Upper lobe of left lung (tissue), 6 donors: ENCODE results near the gene UBAC2. TPM values are rescaled to one million over a fixed set of nuclear protein-coding genes. Genes with fewer than 3 reads are reported as not detected.

Experiments
- ATAC-seq, 2 donors: fragments of 200-7000 bp; cut with Tn5 transposase; one replicate each; pipeline ENCODE4 v1.9.1; 2022; ENCODE audit warnings: mild to moderate bottlenecking in 2 of 2, moderate library complexity in 2 of 2; ENCODE audit not compliant: low FRiP score in 2 of 2
- DNase-seq, 2 donors: peaks; one replicate each; pipeline ENCODE4 v3.0.0-alpha.2; 2019 to 2020
- H3K27ac ChIP-seq, 4 donors: fragments of 200-600 bp; sonication (generic); one replicate each; pipeline ENCODE4 v1.5.1; 2016 to 2019
- H3K27me3 ChIP-seq, 4 donors: fragments of 200-600 bp; sonication (generic); one replicate each; pipeline ENCODE4 v1.5.1; 2017 to 2019
- H3K36me3 ChIP-seq, 4 donors: fragments of 200-600 bp; sonication (generic); one replicate each; pipeline ENCODE4 v1.5.1; 2016 to 2019
- H3K4me1 ChIP-seq, 4 donors: fragments of 200-600 bp; sonication (generic); one replicate each; pipeline ENCODE4 v1.5.1; 2018 to 2019
- H3K4me3 ChIP-seq, 4 donors: fragments of 200-600 bp; sonication (generic); one replicate each; pipeline ENCODE4 v1.5.1; 2017 to 2019; ENCODE audit warnings: mild to moderate bottlenecking in 2 of 4, moderate library complexity in 1 of 4
- H3K9me3 ChIP-seq, 4 donors: fragments of 200-600 bp; sonication (generic); one replicate each; pipeline ENCODE4 v1.5.1; 2018 to 2019
- CTCF ChIP-seq, 6 experiments: fragments of 450-650 bp in 4 of 6; fragments of 200-600 bp in 2 of 6; sonication (generic) in 2 of 6; IDR thresholded peaks; one replicate each; pipeline ENCODE4 v1.5.1; 2016 to 2019; ENCODE audit warnings: antibody characterized with exemption in 6 of 6
- EP300 ChIP-seq, 4 donors: sonication (generic); formaldehyde crosslinking; IDR thresholded peaks; one replicate each; pipeline ENCODE4 v1.5.1; 2017; ENCODE audit warnings: antibody characterized with exemption in 4 of 4, control low read depth in 2 of 4
- POLR2A ChIP-seq, 4 donors: fragments of 450-650 bp; IDR thresholded peaks; one replicate each; pipeline ENCODE4 v1.5.1; 2016 to 2017; ENCODE audit warnings: antibody characterized with exemption in 4 of 4, mild to moderate bottlenecking in 2 of 4
- POLR2AphosphoS5 ChIP-seq, 2 donors: sonication (generic); formaldehyde crosslinking; IDR thresholded peaks; one replicate each; pipeline ENCODE4 v1.5.1; 2017; ENCODE audit warnings: antibody characterized with exemption in 2 of 2
- WGBS, 2 donors: methylation state at CpG; one replicate each; pipeline ENCODE4 v1.1.5; 2017 to 2018; 5-methylcytosine and 5-hydroxymethylcytosine counted together
- total RNA-seq, 6 donors: library from RNA; depleted of rRNA in 4 of 6; stranded (reverse); fragments of >200 nt in 4 of 6; gene quantifications; one replicate each; pipeline versions ENCODE4 v1.1.0 to v1.2.1, GENCODE V29; 2016 to 2021
- donor health status: DM: no; HTN: no; CAD: no; lungs with moderate emphysema.
- donor health status: DM: no; HTN: yes; CAD: no; lungs with severe emphysema.

Gene UBAC2
- total RNA-seq, 6 donors from 2014 or later: 29.3 to 55.5 (median 47.7) TPM

GRCh38 chr13:99269627-99270241, 69.1 kb downstream of the UBAC2 start:
- peak; percentile 34 to 72 (median 60) for TF ChIP-seq CTCF (IDR thresholded peaks at IDR 0.05)
- no peak for TF ChIP-seq POLR2A (IDR thresholded peaks at IDR 0.05)
- no peak overlapping the region for H3K4me3 ChIP-seq
- H3K36me3 ChIP-seq: peaks cover 0 to 4% (median 3%) of the 10 kb centered on the region in 4 donors
- H3K27ac ChIP-seq: peak overlapping the region in 2 of 4 donors; percentile 2 to 40
- H3K27me3 ChIP-seq: no peaks in the 10 kb centered on the region
- DNase-seq (no peak), ATAC-seq (peak; percentile 61 to 91)
- peaks cover 0 to 5% (median 4%) of the 10 kb centered on the region in 4 donors for H3K9me3 ChIP-seq
- WGBS, 2 donors: 60 to 69% methylated on average over 3 of the region's 3 CpGs
- peaks cover 0 to 7% (median 2%) of the 10 kb centered on the region in 4 donors for H3K4me1 ChIP-seq

- H3K36me3 ChIP-seq: peaks cover 0 to 4% (median 1%) of the 10 kb centered on the region in 4 donors
- TF ChIP-seq POLR2AphosphoS5 (IDR thresholded peaks at IDR 0.05): no peak
- TF ChIP-seq EP300 (IDR thresholded peaks at IDR 0.05): peak in 1 of 4 donors; percentile 43
- 75 to 78% methylated on average over 2 of the region's 2 CpGs for WGBS, 2 donors
- DNase-seq (no peak), ATAC-seq (peak in 1 of 2 donors; percentile 46)
- no peak overlapping the region for H3K4me3 ChIP-seq
- peak overlapping the region in 3 of 4 donors; percentile 42 to 57 (median 46) for H3K27ac ChIP-seq
- peaks cover 0 to 12% (median 2%) of the 10 kb centered on the region in 4 donors for H3K4me1 ChIP-seq
- H3K27me3 ChIP-seq: no peaks in the 10 kb centered on the region
- peaks cover 0 to 5% (median 4%) of the 10 kb centered on the region in 4 donors for H3K9me3 ChIP-seq
These were observed 69.9 kb downstream of the UBAC2 start for GRCh38 chr13:99270518-99270917.

GRCh38 chr13:99271249-99271648, 70.6 kb downstream of the UBAC2 start:
- H3K27ac ChIP-seq: peak overlapping the region; percentile 29 to 57 (median 44)
- no peak for DNase-seq
- no peak for ATAC-seq
- no peak overlapping the region for H3K4me3 ChIP-seq
- H3K27me3 ChIP-seq: no peaks in the 10 kb centered on the region
- TF ChIP-seq CTCF (IDR thresholded peaks at IDR 0.05): no peak
- WGBS, 2 donors: 83 to 90% methylated on average over 3 of the region's 3 CpGs
- peaks cover 0 to 5% (median 4%) of the 10 kb centered on the region in 4 donors for H3K9me3 ChIP-seq
- peaks cover 0 to 12% (median 2%) of the 10 kb centered on the region in 4 donors for H3K4me1 ChIP-seq
- H3K36me3 ChIP-seq: peaks cover 0 to 4% (median 1%) of the 10 kb centered on the region in 4 donors

GRCh38 chr13:99272481-99272880, 71.8 kb downstream of the UBAC2 start:
- Histone ChIP-seq H3K27ac (no peak overlapping the region), H3K36me3 (peaks cover 0 to 4% (median 1%) of the 10 kb centered on the region in 4 donors), H3K9me3 (peaks cover 0 to 5% (median 4%) of the 10 kb centered on the region in 4 donors), H3K4me1 (peaks cover 0 to 12% (median 3%) of the 10 kb centered on the region in 4 donors), H3K27me3 (no peaks in the 10 kb centered on the region), H3K4me3 (no peak overlapping the region)
- WGBS, 2 donors: 94 to 96% methylated on average over 2 of the region's 2 CpGs
- ATAC-seq (no peak), DNase-seq (no peak)
- TF ChIP-seq CTCF (IDR thresholded peaks at IDR 0.05): no peak
- TF ChIP-seq POLR2AphosphoS5 (IDR thresholded peaks at IDR 0.05): no peak
- TF ChIP-seq EP300 (IDR thresholded peaks at IDR 0.05): no peak
- no peak for TF ChIP-seq POLR2A (IDR thresholded peaks at IDR 0.05)

GRCh38 chr13:99273128-99273527, 72.5 kb downstream of the UBAC2 start:
- TF ChIP-seq EP300 (IDR thresholded peaks at IDR 0.05): no peak
- TF ChIP-seq POLR2AphosphoS5 (IDR thresholded peaks at IDR 0.05): no peak
- no peak for TF ChIP-seq POLR2A (IDR thresholded peaks at IDR 0.05)
- TF ChIP-seq CTCF (IDR thresholded peaks at IDR 0.05): no peak
- Histone ChIP-seq H3K9me3 (peaks cover 0 to 5% (median 4%) of the 10 kb centered on the region in 4 donors), H3K36me3 (no peaks in the 10 kb centered on the region), H3K27me3 (no peaks in the 10 kb centered on the region), H3K4me1 (peaks cover 0 to 12% (median 3%) of the 10 kb centered on the region in 4 donors), H3K27ac (no peak overlapping the region), H3K4me3 (no peak overlapping the region)
- WGBS, 2 donors: 98 to 100% methylated on average over 2 of the region's 2 CpGs
- ATAC-seq (no peak), DNase-seq (no peak)
